HPDE6-E6E7 (cell line): ENCODE results near the gene TUSC2.
"Not testable (repeated sequence)": the region's sequence is repeated elsewhere in the genome, so short reads cannot be mapped to it uniquely, and the experiment has no call there.

Experiments used
- DNase-seq: peaks from one replicate; pipeline ENCODE4 v3.0.0; 2011; ENCODE audit warnings: missing footprints; ENCODE audit errors: extremely low spot score

TUSC2 gene

DNA sequence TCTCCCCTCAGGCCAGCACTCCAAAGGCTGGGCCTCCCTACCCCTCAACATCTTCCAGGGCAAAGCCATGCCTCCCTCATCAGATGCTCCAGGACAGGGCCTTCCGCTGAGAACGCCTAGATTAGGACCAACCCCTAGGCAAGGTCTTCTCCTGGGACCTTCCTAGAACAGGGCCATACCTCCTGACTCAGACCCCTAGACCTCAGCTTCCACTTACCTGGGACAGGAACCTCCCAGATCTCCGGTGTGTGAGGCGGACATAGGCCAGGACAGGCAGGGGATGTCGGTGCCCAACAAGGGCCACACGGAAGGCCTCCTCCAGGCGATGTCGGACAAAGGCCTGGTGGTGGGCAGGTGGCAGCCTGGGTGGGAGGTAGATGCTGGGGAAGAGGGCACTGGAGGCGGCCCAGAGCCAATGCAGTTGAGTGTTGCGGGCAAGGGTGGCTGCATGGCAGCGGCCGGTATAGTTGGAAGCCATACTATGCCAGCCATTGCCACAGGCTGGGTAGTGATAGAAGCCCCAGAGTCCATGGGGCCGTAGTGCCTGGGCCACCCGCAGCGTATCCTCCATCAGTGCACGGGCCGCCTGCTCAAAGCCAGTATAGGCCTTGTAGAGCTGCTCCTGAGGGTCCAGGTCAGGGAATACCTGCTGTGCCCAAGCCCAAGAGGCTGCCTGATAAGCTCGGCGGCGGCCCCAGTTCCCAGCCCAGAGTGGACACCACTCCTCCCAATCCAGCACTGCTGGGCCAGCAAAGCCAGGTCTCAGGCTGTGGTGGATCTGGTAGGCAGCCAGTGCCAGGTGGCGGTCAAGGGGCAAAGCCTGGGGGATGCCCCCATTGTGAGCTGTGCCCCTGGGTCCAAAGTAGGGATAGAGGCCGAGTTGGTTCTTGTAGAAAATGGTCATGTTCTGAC lies 33.3 kb downstream of the TUSC2 start:
- no peak for DNase-seq

- DNase-seq, result no peak
Measured at GRCh38 chr3:50294089-50294488, 33.9 kb downstream of the TUSC2 start.

- no peak for DNase-seq
Measured at GRCh38 chr3:50293079-50293801, 34.8 kb downstream of the TUSC2 start.

DNA sequence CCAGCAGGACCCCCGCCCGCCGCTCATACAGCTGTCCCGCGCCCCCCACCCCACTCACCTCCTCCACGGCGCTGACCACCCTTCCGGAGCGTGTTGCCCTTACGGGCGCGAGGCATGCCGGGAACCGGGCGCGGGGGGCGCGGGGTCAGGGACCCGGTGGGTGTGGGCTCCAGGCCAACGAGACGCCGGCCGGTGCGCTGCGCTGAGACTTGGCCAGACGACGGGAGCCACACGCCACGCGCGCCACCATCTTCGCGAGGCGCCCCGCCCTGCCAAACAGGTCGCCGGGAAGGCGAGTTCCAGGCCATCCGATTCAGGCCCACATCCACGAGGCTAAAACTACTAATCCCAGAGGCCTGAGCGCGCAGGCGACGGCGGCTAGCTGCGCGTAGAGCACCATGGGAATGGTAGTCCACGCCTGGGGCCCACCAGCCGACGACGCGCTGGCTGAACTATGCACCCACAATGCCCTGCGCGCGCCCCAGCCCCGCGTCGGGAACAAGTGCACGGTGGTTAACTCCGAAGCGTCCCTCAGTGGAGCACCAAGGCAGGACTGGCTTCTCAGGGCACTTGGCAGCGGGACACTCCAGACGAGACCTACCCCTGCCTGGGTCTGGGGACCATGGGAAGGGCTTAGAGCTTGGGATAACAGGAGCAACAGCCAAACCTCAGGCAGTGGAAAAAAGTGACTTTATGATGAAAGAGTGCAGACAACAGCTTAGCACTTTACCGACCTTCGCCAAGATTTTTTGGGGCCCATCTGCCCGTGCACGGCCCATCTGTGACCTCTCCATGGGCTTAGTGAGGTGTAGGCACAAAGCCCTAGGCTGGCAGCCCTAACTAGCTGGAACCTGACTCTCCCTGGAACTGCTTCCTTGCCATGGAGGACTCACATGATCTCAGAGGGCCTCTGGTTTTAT lies 35.6 kb downstream of the TUSC2 start, which contains the start of gene IFRD2:
IFRD2 (minus strand) TSS at position 271 of the 920 bp plus-strand sequence; CDS start at position 116, 155 bp downstream.
- peak; percentile 65 for DNase-seq

DNA sequence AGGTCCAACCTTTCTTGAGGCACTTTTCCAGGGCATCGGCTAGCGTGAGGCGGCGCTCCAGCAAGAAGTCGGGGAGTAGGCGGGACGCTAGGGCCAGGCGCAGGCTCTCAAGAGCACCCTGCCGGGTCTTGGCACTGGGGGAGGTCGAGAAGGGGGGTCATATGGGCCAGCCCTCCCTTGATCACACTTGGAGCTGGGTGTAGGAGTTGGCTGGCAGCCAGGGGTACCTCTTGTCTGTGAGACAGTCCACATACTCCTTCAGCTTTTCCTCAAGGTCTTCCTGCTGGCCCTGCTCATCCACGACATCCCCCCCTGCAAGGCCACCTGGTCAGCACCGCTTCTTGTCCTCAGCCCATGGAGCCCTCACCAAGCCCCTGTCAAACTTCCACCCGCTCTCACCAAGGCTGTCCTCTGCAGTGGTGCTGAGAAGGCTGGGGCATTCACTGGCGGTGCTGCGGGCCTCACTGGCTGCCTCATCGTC lies 37.8 kb downstream of the TUSC2 start:
- DNase-seq, result no peak

- no peak for DNase-seq
Measured at GRCh38 chr3:50289130-50289529, 38.9 kb downstream of the TUSC2 start.

- no peak for DNase-seq
Measured at GRCh38 chr3:50288387-50289007, 39.5 kb downstream of the TUSC2 start.

DNA sequence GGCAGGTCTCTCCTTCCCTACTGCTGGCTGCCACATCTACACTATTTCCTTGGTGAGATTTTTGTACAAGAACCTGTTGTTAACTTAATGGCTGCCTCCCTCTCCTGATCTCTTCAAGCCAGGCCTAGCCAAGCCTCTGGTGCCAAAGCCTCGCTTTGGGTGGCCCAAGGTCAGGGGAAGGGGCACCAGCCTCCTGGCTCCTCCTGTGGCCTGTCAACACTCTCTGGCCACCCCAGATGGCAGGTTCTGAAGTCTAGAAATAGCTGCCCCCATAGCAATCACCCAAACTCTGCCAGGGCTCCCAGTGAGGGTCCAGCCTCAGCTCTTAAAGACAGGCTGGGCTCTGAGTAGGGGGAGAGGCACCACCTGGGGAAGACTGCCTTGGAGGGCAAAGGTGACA lies 40.8 kb downstream of the TUSC2 start:
- DNase-seq, result no peak

DNA sequence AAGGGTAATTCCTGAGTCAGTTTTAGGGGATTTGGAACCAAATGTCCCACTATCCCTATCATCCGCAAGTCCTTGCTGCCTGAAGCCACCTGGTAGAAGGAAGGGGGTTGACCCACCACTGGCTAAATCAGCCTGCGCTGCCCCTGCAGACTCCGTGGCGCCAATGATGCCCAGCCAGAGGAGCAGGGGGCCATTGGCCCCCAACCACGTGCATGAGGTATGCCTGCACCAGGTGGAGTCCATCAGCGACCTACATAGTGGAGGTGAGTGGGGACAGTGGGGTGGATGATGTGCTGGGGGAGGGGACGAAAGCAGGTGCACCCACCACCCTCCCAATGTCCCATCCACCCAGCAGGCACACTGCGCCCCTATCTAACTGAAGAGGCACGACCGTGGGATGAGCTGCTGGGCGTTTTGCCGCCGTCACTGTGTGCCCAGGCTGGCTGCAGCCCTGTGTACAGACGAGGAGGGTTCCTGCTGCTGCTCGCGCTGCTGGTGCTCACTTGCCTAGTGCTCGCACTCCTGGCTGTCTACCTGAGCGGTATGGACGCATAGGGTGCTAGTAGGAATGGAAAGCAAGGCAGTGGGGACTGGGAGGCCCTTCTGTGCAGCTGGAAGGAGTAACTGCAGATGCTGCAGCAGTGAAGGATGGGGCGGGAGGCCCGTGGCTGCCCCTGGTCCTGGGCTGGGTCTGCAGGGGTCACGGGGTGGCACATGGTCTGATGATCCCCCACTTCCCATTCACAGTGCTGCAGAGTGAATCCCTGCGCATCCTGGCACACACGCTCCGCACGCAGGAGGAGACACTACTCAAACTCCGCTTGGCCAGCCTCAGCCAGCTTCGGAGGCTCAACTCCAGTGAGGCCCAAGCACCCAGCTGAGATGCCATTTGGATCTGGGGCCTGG lies 41.4 kb downstream of the TUSC2 start:
- no peak for DNase-seq

DNA sequence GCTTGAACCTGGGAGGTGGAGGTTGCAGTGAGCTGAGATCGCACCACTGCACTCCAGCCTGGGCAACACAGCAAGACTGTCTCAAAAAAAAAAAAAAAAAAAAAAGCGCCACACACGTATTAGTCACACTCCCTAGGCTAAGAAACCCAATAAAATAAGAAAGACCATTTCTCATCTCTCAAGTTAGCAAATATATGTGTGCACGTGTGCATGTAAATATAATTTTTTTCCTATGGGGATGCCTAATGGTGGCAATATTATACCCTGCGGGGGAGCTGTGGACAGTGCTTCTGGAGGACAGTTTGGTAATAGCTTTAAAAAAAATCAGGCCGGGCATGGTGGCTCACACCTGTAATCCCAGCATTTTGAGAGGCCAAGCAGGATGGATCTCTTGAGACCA lies 43.9 kb downstream of the TUSC2 start:
- DNase-seq, result not testable (repeated sequence)

- DNase-seq, result no peak
Measured at GRCh38 chr3:50279255-50280016, 48.6 kb downstream of the TUSC2 start.

GRCh38 chr3:50278880-50279224 lies 49.2 kb downstream of the TUSC2 start, which contains the start of gene LSMEM2:
Gene LSMEM2, plus strand, starts transcription at chr3:50279087. Its CDS starts 27 bp downstream, at chr3:50279114.
- DNase-seq, result no peak

DNA sequence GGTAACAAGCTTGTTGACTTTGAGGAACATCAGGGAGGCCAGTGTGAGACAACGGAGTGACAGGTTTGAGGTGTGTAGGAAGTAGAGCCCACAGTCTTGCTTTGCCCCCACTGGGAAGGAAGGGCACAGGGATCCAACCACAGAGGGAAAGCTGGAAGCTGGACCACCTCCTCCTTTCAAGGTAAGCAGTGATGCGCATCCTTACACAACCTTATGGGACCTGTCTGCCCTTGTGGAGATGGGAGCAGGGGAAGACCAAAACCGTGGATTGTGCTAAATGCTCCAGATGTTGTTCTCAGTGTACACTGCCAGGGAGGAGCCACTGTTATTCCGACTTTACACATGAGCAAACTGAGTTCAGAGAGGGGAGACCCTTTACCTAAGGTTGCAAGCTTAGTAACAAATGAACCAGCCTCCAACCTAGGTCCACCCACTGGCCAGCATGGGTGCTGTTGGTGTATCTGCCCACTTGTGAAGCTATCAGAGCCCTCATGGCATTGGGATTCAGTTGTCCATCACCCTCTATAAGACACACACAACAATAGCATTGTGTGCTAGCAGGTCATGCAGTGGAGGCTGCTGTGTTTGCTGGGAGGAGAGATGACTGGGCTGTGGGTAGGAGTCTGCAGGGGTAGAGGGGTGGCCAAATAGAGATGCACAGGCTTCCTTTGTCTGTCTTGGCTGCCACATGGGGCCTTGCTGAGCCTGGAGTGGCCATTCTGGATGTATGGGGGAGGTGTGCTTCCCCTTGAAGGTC lies 49.7 kb downstream of the TUSC2 start:
- no peak for DNase-seq

DNA sequence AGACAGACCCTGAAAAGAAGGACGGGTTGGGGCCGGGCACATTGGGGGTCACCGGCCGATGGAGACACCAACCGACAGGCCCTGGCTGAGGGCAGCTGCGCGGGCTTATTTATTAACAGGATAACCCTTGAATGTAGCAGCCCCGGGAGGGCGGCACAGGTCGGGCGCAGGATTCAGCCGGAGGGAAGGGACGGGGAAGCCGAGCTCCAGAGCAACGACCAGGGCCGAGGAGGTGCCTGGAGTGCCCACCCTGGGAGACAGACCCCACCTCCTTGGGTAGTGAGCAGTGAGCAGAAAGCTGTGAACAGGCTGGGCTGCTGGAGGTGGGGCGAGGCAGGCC lies 51.3 kb downstream of the TUSC2 start:
- no peak for DNase-seq

DNA sequence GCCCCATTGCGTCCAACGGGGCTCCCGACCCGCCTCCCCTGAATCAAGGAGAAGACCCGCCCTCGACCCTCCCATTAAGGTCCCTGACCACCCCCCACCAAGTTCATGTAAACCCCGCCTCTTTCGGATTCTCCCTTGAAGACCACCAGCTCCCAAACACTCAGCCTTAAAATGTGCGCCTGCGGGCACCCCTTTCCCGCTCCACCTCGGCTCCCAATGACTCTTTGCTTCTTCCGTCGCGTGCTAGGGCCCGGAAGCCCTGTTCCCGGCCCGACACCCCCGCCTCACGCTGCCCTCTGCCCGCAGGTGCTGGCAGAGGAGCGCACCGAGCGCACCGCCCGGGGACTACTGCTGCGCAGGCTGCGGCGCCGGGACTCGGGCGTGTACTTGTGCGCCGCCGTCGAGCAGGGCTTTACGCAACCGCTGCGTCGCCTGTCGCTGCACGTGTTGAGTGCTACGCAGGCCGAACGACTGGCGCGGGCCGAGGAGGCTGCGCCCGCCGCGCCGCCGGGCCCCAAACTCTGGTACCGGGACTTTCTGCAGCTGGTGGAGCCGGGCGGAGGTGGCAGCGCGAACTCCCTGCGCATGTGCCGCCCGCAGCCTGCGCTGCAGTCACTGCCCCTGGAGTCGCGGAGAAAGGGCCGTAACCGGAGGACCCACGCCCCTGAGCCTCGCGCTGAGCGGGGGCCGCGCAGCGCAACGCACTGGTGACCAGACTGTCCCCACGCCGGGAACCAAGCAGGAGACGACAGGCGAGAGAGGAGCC lies 51.8 kb downstream of the TUSC2 start:
- DNase-seq, result no peak

DNA sequence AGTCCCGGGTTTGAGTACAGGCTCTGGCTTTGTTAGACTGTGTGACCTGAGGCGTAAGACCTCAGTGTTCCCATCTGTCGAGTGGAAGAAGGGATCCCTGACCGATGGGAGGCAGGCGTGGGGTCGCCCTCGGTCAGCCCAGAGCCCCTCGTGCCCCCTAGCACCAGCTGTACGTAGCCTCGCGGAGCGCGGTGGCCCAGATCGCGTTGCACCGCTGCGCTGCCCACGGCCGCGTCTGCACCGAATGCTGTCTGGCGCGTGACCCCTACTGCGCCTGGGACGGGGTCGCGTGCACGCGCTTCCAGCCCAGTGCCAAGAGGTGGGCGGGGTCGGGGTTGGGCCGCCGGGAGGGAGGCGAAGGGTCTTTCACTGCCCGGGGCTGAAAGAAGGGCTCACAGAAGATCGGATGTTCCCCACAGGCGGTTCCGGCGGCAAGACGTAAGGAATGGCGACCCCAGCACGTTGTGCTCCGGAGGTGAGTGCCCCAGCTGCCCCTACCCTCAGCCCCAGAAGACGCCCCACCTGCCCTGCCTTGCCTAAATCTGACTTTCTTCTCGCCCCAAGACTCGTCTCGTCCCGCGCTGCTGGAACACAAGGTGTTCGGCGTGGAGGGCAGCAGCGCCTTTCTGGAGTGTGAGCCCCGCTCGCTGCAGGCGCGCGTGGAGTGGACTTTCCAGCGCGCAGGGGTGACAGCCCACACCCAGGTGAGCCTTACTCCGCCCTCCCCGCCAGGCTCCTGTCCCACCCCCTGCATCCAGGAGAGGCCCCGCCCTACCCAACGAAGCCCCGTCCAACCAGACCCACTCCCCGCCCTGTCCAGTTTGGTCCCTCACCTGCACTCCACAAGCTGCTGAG lies 52.7 kb downstream of the TUSC2 start:
- no peak for DNase-seq
